ENCODE data around the gene ZC3H12D.

- TF ChIP-seq SNAI2 (CRISPR knock-in tag; IDR thresholded peaks at IDR 0.05) = no peak
- TF ChIP-seq ZC3H10 (CRISPR knock-in tag; IDR thresholded peaks at IDR 0.05) = no peak
- TF ChIP-seq ZFP30 (CRISPR knock-in tag; IDR thresholded peaks at IDR 0.05) = no peak
- TF ChIP-seq RARB (CRISPR knock-in tag; IDR thresholded peaks at IDR 0.05) = no peak
- TF ChIP-seq TCF4 (CRISPR knock-in tag; IDR thresholded peaks at IDR 0.05; ENCODE audit: borderline replicate concordance) = no peak
- TF ChIP-seq ZFP3 (CRISPR knock-in tag; IDR thresholded peaks at IDR 0.05) = no peak
- no peak for TF ChIP-seq BACH2 (CRISPR knock-in tag; IDR thresholded peaks at IDR 0.05; ENCODE audit: borderline replicate concordance)
- TF ChIP-seq ARNTL (CRISPR knock-in tag; IDR thresholded peaks at IDR 0.05; ENCODE audit: borderline replicate concordance, low read depth) = no peak
- no peak for TF ChIP-seq TOX (CRISPR knock-in tag; IDR thresholded peaks at IDR 0.05; ENCODE audit: borderline replicate concordance)
- TF ChIP-seq CREB5 (CRISPR knock-in tag; IDR thresholded peaks at IDR 0.05; ENCODE audit: low read depth) = no peak
- no peak for TF ChIP-seq CSDC2 (CRISPR knock-in tag; IDR thresholded peaks at IDR 0.05)
- no peak for TF ChIP-seq PPARA (CRISPR knock-in tag; IDR thresholded peaks at IDR 0.05; ENCODE audit: borderline replicate concordance)
- TF ChIP-seq ZNF70 (CRISPR knock-in tag; IDR thresholded peaks at IDR 0.05) = no peak
- no peak for TF ChIP-seq PATZ1 (CRISPR knock-in tag; IDR thresholded peaks at IDR 0.05; ENCODE audit: borderline replicate concordance)
These were observed 17.5 kb downstream of the ZC3H12D start for GRCh38 chr6:149467265-149467664.

Data from SK-N-SH treated with all-trans-retinoic acid at 6 μM for 48 hours (cell line).